H1 (cell line): ENCODE measurements around the gene SCNN1G. TPM values are rescaled to one million over a fixed set of nuclear protein-coding genes. Genes with fewer than 3 reads are reported as not detected.

Experiments used
- CHD1 ChIP-seq: IDR thresholded peaks from 2 replicates; pipeline ENCODE4 v1.6.1; 2012; ENCODE audit warnings: low read depth, low read length, improper control_type of control experiment
- CTBP2 ChIP-seq: IDR thresholded peaks from 2 replicates; pipeline ENCODE4 v1.7.0; 2011; ENCODE audit warnings: borderline replicate concordance, mild to moderate bottlenecking, moderate library complexity, mixed read lengths, low read length; ENCODE audit not compliant: insufficient read depth, insufficient read length
- EP300 ChIP-seq, 2 experiments: IDR thresholded peaks; 1 replicate in 1 of 2; 2 replicates in 1 of 2; pipeline ENCODE4 v1.6.1; 2011 to 2012; ENCODE audit warnings: low read depth in 2 of 2, low read length in 2 of 2, mild to moderate bottlenecking in 2 of 2, borderline replicate concordance in 1 of 2, inconsistent platforms in 1 of 2, moderate library complexity in 1 of 2
- HDAC6 ChIP-seq: IDR thresholded peaks from one replicate; pipeline ENCODE4 v1.7.1; 2012; ENCODE audit warnings: low read depth, mild to moderate bottlenecking, inconsistent platforms, low read length, moderate library complexity
- KDM1A ChIP-seq: fragments of 200-600, 300-600 bp; sonication (generic); IDR thresholded peaks from 2 replicates; pipeline ENCODE4 v1.7.1; 2016; ENCODE audit warnings: mild to moderate bottlenecking, low read length, borderline replicate concordance
- SP1 ChIP-seq: IDR thresholded peaks from 2 replicates; pipeline ENCODE4 v1.6.1; 2011; ENCODE audit warnings: low read depth, low read length
- polyA plus RNA-seq, 7 experiments: library from polyadenylated mRNA; depleted of rRNA in 3 of 7; stranded (reverse) in 5 of 7; unstranded in 2 of 7; fragments of >200 nt in 5 of 7; fragments of 200-250 nt in 2 of 7; gene quantifications; 1 replicate in 5 of 7; 2 replicates in 1 of 7; 4 replicates in 1 of 7; pipeline versions ENCODE4 v1.2.1 to v1.2.3, GENCODE V29; 2011 to 2013; ENCODE audit warnings: missing spikeins in 2 of 7, mixed read lengths in 2 of 7
- total RNA-seq: library from RNA; stranded (reverse); fragmentation: NEBNext Ultra II Directional; extraction: Animal tissue kit (Norgen Biotek cat#: 25700); gene quantifications from 2 replicates; pipeline ENCODE4 v1.2.1, GENCODE V29; 2021

Gene SCNN1G
- total and polyA plus RNA-seq, 2 of the 8 experiments (the other 6 are each of a cell fraction or from before 2014, with no cell fraction given) = 0.73 to 1.1 TPM

- TF ChIP-seq EP300 (IDR thresholded peaks at IDR 0.05; ENCODE audit: borderline replicate concordance in 1 of 2, low read depth in 2 of 2, low read length in 2 of 2) (no peak), HDAC6 (no peak), KDM1A (no peak), CTBP2 (no peak), CHD1 (no peak), SP1 (no peak)
These were observed 27.1 kb downstream of the SCNN1G start (continued) for GRCh38 chr16:23209606-23210005.
